Hypothalamus (tissue), 51 donors: ENCODE measurements around the gene PMAIP1.

Experiments used
- DNase-seq, 51 donors: peaks; one replicate each; lab custom pipeline; 2025; lab: John Stamatoyannopoulos, UW

Gene PMAIP1

DNA sequence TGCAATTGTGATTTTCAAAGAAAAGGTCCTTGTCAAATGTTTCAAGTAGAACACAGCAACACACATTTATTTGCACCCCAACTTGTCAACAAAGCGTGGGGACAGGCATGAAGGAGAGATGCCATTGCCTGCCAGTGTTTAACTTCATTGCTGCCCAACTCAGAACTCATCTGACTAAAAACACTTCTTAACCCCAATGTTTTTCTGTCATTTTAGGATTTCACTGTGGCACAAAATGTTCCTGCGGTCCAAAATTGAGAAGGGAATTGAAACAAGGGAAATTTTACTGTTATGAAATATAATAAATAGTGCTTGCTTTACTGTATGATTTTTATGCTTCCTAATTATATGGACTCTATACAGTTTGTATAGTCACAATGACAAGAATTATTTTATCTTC lies 45.7 kb downstream of the PMAIP1 start:
- no peak for DNase-seq

GRCh38 chr18:59950215-59950944 lies 50.6 kb downstream of the PMAIP1 start:
- no peak for DNase-seq

GRCh38 chr18:59951591-59951990 lies 51.8 kb downstream of the PMAIP1 start:
- DNase-seq: no peak

GRCh38 chr18:59952283-59953007 lies 52.6 kb downstream of the PMAIP1 start:
- no peak for DNase-seq
